SU-DHL-6 (cell line): Measurements from ENCODE around the gene GFRAL.

ENCODE experiments used
- H2AFZ ChIP-seq: fragments of 200-600 bp; sonication (generic); 2 replicates; pipeline ENCODE4 v1.6.1; 2014; ENCODE audit warnings: low read depth, mild to moderate bottlenecking, moderate library complexity, mixed read lengths, antibody characterized with exemption, low read length; ENCODE audit not compliant: severe bottlenecking
- H3F3A ChIP-seq: fragments of 200-600 bp; shearing (Covaris generic); 2 replicates; pipeline ENCODE4 v1.6.0; 2016; ENCODE audit warnings: antibody characterized with exemption, mild to moderate bottlenecking; ENCODE audit not compliant: insufficient read depth
- H3K27ac ChIP-seq: fragments of 200-600 bp; sonication (generic); 2 replicates; pipeline ENCODE4 v1.5.1; 2016; ENCODE audit warnings: low read depth, mild to moderate bottlenecking, low read length, moderate library complexity, mixed read lengths
- H3K27me3 ChIP-seq: fragments of 200-600 bp; sonication (generic), shearing (Covaris generic); 2 replicates; pipeline ENCODE4 v1.6.0; 2014; ENCODE audit warnings: mild to moderate bottlenecking, low read length
- H3K36me3 ChIP-seq: fragments of 200-600 bp; sonication (generic); 2 replicates; pipeline ENCODE4 v1.6.1; 2014; ENCODE audit warnings: mild to moderate bottlenecking, low read length, mixed read lengths
- H3K4me2 ChIP-seq: fragments of 300-600, 200-600 bp; shearing (Covaris generic), sonication (generic); 2 replicates; pipeline ENCODE4 v1.6.0; 2014; ENCODE audit warnings: low read length, low read depth, mild to moderate bottlenecking; ENCODE audit not compliant: poor library complexity, severe bottlenecking
- H3K4me3 ChIP-seq: fragments of 200-600 bp; sonication (generic); 2 replicates; pipeline ENCODE4 v1.5.1; 2014; ENCODE audit warnings: antibody characterized with exemption, low read length, mild to moderate bottlenecking, mixed read lengths; ENCODE audit not compliant: insufficient read depth, poor library complexity, severe bottlenecking
- H3K79me2 ChIP-seq: fragments of 200-600 bp; sonication (generic); 2 replicates; pipeline ENCODE4 v1.6.1; 2014; ENCODE audit warnings: mild to moderate bottlenecking, low read length, moderate library complexity; ENCODE audit not compliant: insufficient read depth
- H3K9ac ChIP-seq: fragments of 200-600 bp; sonication (generic); 2 replicates; pipeline ENCODE4 v1.7.0; 2014; ENCODE audit warnings: mild to moderate bottlenecking, low read length
- H3K9me2 ChIP-seq: fragments of 200-600 bp; sonication (generic); replicated peaks from 2 replicates; pipeline ENCODE4 v1.6.1; 2014; ENCODE audit warnings: low read length; ENCODE audit not compliant: insufficient read depth
- H3K9me3 ChIP-seq: fragments of 200-600 bp; sonication (generic); 2 replicates; pipeline ENCODE4 v1.6.1; 2014; ENCODE audit warnings: low read length, mixed read lengths; ENCODE audit not compliant: insufficient read depth
- H4K20me1 ChIP-seq: fragments of 200-600 bp; sonication (generic); 2 replicates; pipeline ENCODE4 v1.6.1; 2014; ENCODE audit warnings: low read depth, mild to moderate bottlenecking, antibody characterized with exemption, low read length, moderate library complexity, mixed read lengths
- CTCF ChIP-seq: fragments of 200-600 bp; sonication (generic); IDR thresholded peaks from one replicate; pipeline ENCODE4 v1.5.1; 2017; ENCODE audit warnings: antibody characterized with exemption, mild to moderate bottlenecking, low read length, moderate library complexity; ENCODE audit not compliant: insufficient read depth, poor library complexity, severe bottlenecking
- EZH2phosphoT487 ChIP-seq: fragments of 200-600 bp; sonication (generic), shearing (Covaris generic); conservative IDR thresholded peaks from 2 replicates; pipeline ENCODE4 v1.6.1; 2018; ENCODE audit warnings: mild to moderate bottlenecking, antibody characterized with exemption, low read length, moderate library complexity, mixed read lengths

Gene GFRAL

GRCh38 chr6:55327169-55327568, at the start of gene GFRAL:
Gene GFRAL, plus strand, starts transcription at chr6:55327469. Its CDS starts 86 bp downstream, at chr6:55327555.
- no peaks in the 10 kb centered on the region for H3K9me3 ChIP-seq
- no peak within 1 kb of the TSS for H3K27ac ChIP-seq
- no peaks in the 10 kb centered on the region for H3K36me3 ChIP-seq
- no peaks in the 10 kb centered on the region for H3K79me2 ChIP-seq
- no peaks in the 10 kb centered on the region for H3K27me3 ChIP-seq
- no peak within 1 kb of the TSS for H3K9ac ChIP-seq
- H3K9me2 ChIP-seq = no peaks in the 10 kb centered on the region; the same call in 1 of the 2 replicates
- H2AFZ ChIP-seq = no peak within 1 kb of the TSS
- no peak within 1 kb of the TSS for H3K4me2 ChIP-seq
- H3F3A ChIP-seq = no peaks in the 10 kb centered on the region
- no peak within 1 kb of the TSS for H3K4me3 ChIP-seq
- H4K20me1 ChIP-seq = no peaks in the 10 kb centered on the region; the same call in 1 of the 2 replicates
- TF ChIP-seq CTCF (no peak), EZH2phosphoT487 (no peak)

GRCh38 chr6:55277646-55278045, 49.6 kb upstream of the GFRAL start:
- Histone ChIP-seq H2AFZ (no peak overlapping the region), H3K9me3 (no peaks in the 10 kb centered on the region), H3K36me3 (no peaks in the 10 kb centered on the region), H3K79me2 (no peaks in the 10 kb centered on the region), H3K27me3 (no peaks in the 10 kb centered on the region), H3K27ac (no peak overlapping the region), H3F3A (no peaks in the 10 kb centered on the region), H3K9ac (no peak overlapping the region), H4K20me1 (0 out of 2 replicates have a peak, but pooled peaks cover 5% of the 10 kb centered on the region), H3K4me2 (no peak overlapping the region), H3K9me2 (no peaks in the 10 kb centered on the region), H3K4me3 (no peak overlapping the region)
- TF ChIP-seq CTCF (no peak), EZH2phosphoT487 (no peak)

- Histone ChIP-seq H2AFZ (no peak overlapping the region), H3K36me3 (no peaks in the 10 kb centered on the region), H3F3A (no peaks in the 10 kb centered on the region), H4K20me1 (no peaks in the 10 kb centered on the region), H3K79me2 (no peaks in the 10 kb centered on the region), H3K9me3 (no peaks in the 10 kb centered on the region), H3K9ac (no peak overlapping the region), H3K4me3 (no peak overlapping the region), H3K27me3 (no peaks in the 10 kb centered on the region), H3K27ac (no peak overlapping the region), H3K4me2 (no peak overlapping the region), H3K9me2 (no peaks in the 10 kb centered on the region)
- TF ChIP-seq EZH2phosphoT487 = no peak
- no peak for TF ChIP-seq CTCF
Observed at GRCh38 chr6:55281215-55281614, 46.1 kb upstream of the GFRAL start.
